ENCODE data around the gene EFCC1. TPM values are rescaled to one million over a fixed set of nuclear protein-coding genes. Genes with fewer than 3 reads are reported as not detected.

EFCC1 gene
- total and polyA plus RNA-seq, 2 of the 8 experiments (the other 6 are each of a cell fraction or from before 2014, with no cell fraction given), result 0.14 to 0.37 TPM

- TF ChIP-seq CHD7 (IDR thresholded peaks at IDR 0.05; ENCODE audit: insufficient replicate concordance, low read length) (no peak), ASH2L (IDR thresholded peaks at IDR 0.05; ENCODE audit: low read length) (no peak), CTCF (IDR thresholded peaks at IDR 0.05; ENCODE audit: control extremely low read depth in 1 of 3, insufficient read depth in 1 of 3, low read depth in 1 of 3, low read length in 3 of 3) (no peak), SAP30 (IDR thresholded peaks at IDR 0.05; ENCODE audit: insufficient read depth, insufficient replicate concordance, low read length) (no peak), TBP (IDR thresholded peaks at IDR 0.05; ENCODE audit: low read depth, low read length) (no peak), KDM1A (IDR thresholded peaks at IDR 0.05; ENCODE audit: borderline replicate concordance, low read length) (peak; percentile 60; the same call in 1 of the 2 replicates)
These were observed 34.5 kb downstream of the EFCC1 start (continued) for GRCh38 chr3:129035360-129036221.
